IMR-90 (cell line): Measurements from ENCODE around the gene RMDN3.

Experiments used
- MAZ ChIP-seq: IDR thresholded peaks from 2 replicates; pipeline ENCODE4 v1.6.1; 2012; ENCODE audit warnings: low read depth, mild to moderate bottlenecking, low read length, improper control_type of control experiment, moderate library complexity, borderline replicate concordance
- MXI1 ChIP-seq: IDR thresholded peaks from 2 replicates; pipeline ENCODE4 v1.6.1; 2012; ENCODE audit warnings: low read depth, mild to moderate bottlenecking, low read length, moderate library complexity, borderline replicate concordance
- POLR2A ChIP-seq: IDR thresholded peaks from 2 replicates; pipeline ENCODE4 v1.6.1; 2012; ENCODE audit warnings: mild to moderate bottlenecking, low read depth, low read length
- RAD21 ChIP-seq: IDR thresholded peaks from 2 replicates; pipeline ENCODE4 v1.6.1; 2012; ENCODE audit warnings: low read length, improper control_type of control experiment
- RCOR1 ChIP-seq: IDR thresholded peaks from 2 replicates; pipeline ENCODE4 v1.6.1; 2012; ENCODE audit warnings: mild to moderate bottlenecking, low read length, improper control_type of control experiment; ENCODE audit not compliant: insufficient replicate concordance
- RFX5 ChIP-seq: IDR thresholded peaks from 2 replicates; pipeline ENCODE4 v1.8.0; 2012; ENCODE audit warnings: low read depth, mild to moderate bottlenecking, low read length, moderate library complexity
- TF ChIP-seq, protein P1 (sequence below): conservative IDR thresholded peaks from 2 replicates; pipeline ENCODE4 v1.5.1; 2012; ENCODE audit warnings: mild to moderate bottlenecking, low read depth, low read length, improper control_type of control experiment
- TF ChIP-seq, protein P2 (sequence below): fragments of 150-350 bp; IDR thresholded peaks from 2 replicates; pipeline ENCODE4 v1.6.1; 2017; ENCODE audit warnings: mild to moderate bottlenecking, antibody characterized with exemption, low read length, low read depth

DNA sequence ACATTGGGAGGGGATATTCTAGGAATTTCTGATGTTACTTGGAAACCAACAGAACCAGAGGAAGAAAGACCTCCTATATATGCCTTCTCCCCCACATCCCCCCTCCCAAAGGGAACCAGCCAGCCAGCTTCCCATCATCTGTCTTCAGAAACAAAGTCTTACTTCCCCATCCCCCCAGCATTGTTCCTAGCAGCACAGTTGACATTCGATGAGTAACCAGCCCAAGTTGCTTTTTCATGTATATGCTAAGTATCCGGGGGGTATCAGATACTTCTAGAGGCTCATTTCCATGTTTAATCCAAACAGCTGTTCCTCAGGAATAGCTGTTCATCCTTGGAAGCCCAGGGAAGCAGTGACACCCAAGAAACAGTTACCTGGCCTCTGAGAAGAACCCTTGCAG is 16.0 kb downstream of the RMDN3 start:
- no peak for TF ChIP-seq RAD21
- TF ChIP-seq, protein P1, sequence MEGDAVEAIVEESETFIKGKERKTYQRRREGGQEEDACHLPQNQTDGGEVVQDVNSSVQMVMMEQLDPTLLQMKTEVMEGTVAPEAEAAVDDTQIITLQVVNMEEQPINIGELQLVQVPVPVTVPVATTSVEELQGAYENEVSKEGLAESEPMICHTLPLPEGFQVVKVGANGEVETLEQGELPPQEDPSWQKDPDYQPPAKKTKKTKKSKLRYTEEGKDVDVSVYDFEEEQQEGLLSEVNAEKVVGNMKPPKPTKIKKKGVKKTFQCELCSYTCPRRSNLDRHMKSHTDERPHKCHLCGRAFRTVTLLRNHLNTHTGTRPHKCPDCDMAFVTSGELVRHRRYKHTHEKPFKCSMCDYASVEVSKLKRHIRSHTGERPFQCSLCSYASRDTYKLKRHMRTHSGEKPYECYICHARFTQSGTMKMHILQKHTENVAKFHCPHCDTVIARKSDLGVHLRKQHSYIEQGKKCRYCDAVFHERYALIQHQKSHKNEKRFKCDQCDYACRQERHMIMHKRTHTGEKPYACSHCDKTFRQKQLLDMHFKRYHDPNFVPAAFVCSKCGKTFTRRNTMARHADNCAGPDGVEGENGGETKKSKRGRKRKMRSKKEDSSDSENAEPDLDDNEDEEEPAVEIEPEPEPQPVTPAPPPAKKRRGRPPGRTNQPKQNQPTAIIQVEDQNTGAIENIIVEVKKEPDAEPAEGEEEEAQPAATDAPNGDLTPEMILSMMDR = no peak
- TF ChIP-seq POLR2A = no peak
- TF ChIP-seq MXI1 = no peak
- TF ChIP-seq MAZ = no peak
- no peak for TF ChIP-seq RFX5
- TF ChIP-seq, protein P2, sequence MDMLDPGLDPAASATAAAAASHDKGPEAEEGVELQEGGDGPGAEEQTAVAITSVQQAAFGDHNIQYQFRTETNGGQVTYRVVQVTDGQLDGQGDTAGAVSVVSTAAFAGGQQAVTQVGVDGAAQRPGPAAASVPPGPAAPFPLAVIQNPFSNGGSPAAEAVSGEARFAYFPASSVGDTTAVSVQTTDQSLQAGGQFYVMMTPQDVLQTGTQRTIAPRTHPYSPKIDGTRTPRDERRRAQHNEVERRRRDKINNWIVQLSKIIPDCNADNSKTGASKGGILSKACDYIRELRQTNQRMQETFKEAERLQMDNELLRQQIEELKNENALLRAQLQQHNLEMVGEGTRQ = no peak
- TF ChIP-seq RCOR1 = no peak
